Breast epithelium (tissue), 4 donors: ENCODE results near the gene ELOVL2. TPM values are rescaled to one million over a fixed set of nuclear protein-coding genes. Genes with fewer than 3 reads are reported as not detected.

Experiments used
- DNase-seq, 2 donors: peaks; one replicate each; pipeline ENCODE4 v3.0.0-alpha.2; 2019; ENCODE audit warnings: low spot score in 2 of 2
- H3K27ac ChIP-seq, 2 donors: fragments of 200-600 bp; sonication (generic) in 1 of 2; one replicate each; pipeline ENCODE4 v1.5.1; 2016 to 2019; ENCODE audit warnings: mild to moderate bottlenecking in 1 of 2
- H3K27me3 ChIP-seq, 2 donors: fragments of 200-600 bp; sonication (generic) in 1 of 2; one replicate each; pipeline versions ENCODE4 v1.5.1 to v1.6.0; 2017 to 2019; ENCODE audit warnings: control low read depth in 1 of 2, mild to moderate bottlenecking in 1 of 2
- H3K36me3 ChIP-seq: fragments of 200-600 bp; one replicate; pipeline ENCODE4 v1.5.1; 2019
- H3K4me1 ChIP-seq, 2 donors: fragments of 200-600 bp; sonication (generic); one replicate each; pipeline ENCODE4 v1.5.1; 2016 to 2019; ENCODE audit warnings: control low read depth in 1 of 2
- H3K4me3 ChIP-seq, 3 donors: fragments of 200-600 bp; sonication (generic); 1 replicate in 2 of 3; 2 replicates in 1 of 3; pipeline ENCODE4 v1.5.1; 2016 to 2019; ENCODE audit warnings: mild to moderate bottlenecking in 3 of 3, moderate library complexity in 2 of 3
- H3K9me3 ChIP-seq, 2 donors: fragments of 200-600 bp; sonication (generic) in 1 of 2; one replicate each; pipeline ENCODE4 v1.5.1; 2016 to 2019; ENCODE audit warnings: control low read depth in 1 of 2
- CTCF ChIP-seq, 3 donors: fragments of 450-650 bp; IDR thresholded peaks; one replicate each; pipeline ENCODE4 v1.5.1; 2016 to 2017; ENCODE audit warnings: antibody characterized with exemption in 3 of 3, mild to moderate bottlenecking in 3 of 3, moderate library complexity in 3 of 3
- POLR2A ChIP-seq: fragments of 450-650 bp; IDR thresholded peaks from one replicate; pipeline ENCODE4 v1.6.1; 2016; ENCODE audit warnings: antibody characterized with exemption, mild to moderate bottlenecking, moderate library complexity
- POLR2AphosphoS5 ChIP-seq, 3 donors: sonication (generic); formaldehyde crosslinking; IDR thresholded peaks; one replicate each; pipeline ENCODE4 v1.6.1; 2017; ENCODE audit warnings: antibody characterized with exemption in 3 of 3
- intact Hi-C: fragments of 100-400 bp; cut with DNase I; formaldehyde crosslinking; loops from one replicate; pipeline ENCODE4 v1.15.1; 2023; ENCODE audit warnings: low total_unique reads
- total RNA-seq, 3 donors: library from RNA; depleted of rRNA; stranded (reverse); fragments of >200 nt; gene quantifications; one replicate each; pipeline ENCODE4 v1.1.0, GENCODE V29; 2016

ELOVL2 gene
- total RNA-seq, 3 donors from 2014 or later: 0.64 to 11.1 (median 2.6) TPM

DNA sequence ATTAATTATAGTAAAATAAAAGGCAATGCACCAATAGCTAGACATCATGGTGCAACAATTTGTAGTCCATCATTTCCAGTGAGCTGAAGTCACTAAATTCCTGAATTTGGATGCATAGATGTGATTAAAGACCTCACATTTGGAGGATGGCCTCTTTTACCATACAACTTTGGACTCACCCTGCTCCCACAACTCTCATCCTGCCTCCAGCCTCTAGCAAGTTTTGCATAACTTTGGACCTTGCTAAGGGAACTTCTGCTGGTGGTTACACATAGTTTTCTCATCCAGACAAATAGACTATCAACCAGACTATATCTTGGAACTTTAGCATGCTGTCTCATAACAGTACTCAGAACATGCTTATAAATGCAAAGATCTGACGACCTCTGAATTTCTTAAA, 12.8 kb upstream of the ELOVL2 start:
- no peaks in the 10 kb centered on the region for H3K4me1 ChIP-seq
- no peaks in the 10 kb centered on the region for H3K9me3 ChIP-seq
- TF ChIP-seq POLR2A (no peak), CTCF (IDR thresholded peaks at IDR 0.05) (no peak), POLR2AphosphoS5 (IDR thresholded peaks at IDR 0.05) (no peak)
- H3K27ac ChIP-seq: no peak overlapping the region
- no peak overlapping the region for H3K4me3 ChIP-seq
- DNase-seq: no peak
- no peaks in the 10 kb centered on the region for H3K27me3 ChIP-seq
- H3K36me3 ChIP-seq: no peaks in the 10 kb centered on the region
- intact Hi-C loops: no loop called here

DNA sequence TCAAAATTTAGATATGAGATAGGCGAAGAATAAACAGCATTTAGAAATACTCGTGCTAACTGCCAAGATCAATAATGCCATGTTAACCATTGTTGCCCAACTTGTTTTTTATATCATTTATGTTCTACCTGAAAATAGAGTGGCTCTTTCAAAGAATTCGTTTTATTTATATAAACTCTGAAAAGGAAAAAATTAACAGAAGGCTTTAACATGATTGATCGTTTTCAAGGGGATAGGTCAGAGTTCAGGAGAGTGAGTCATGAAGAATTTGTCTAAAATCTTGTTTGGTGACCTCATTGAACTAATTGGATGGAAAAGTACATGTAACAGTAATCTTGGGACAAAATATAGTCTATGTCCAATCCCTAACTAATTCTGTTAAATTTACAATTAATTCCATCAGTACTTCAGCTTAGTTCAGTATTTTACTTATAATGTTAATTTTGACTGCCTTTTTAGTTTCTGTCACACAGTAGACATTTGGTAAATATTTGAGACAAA, 11.1 kb upstream of the ELOVL2 start:
- intact Hi-C loops: no loop called here
- no peak for DNase-seq
- TF ChIP-seq CTCF (IDR thresholded peaks at IDR 0.05): no peak
- TF ChIP-seq POLR2AphosphoS5 (IDR thresholded peaks at IDR 0.05): no peak
- TF ChIP-seq POLR2A: no peak
- Histone ChIP-seq H3K36me3 (no peaks in the 10 kb centered on the region), H3K4me1 (no peaks in the 10 kb centered on the region), H3K4me3 (no peak overlapping the region), H3K27me3 (no peaks in the 10 kb centered on the region), H3K9me3 (no peaks in the 10 kb centered on the region), H3K27ac (no peak overlapping the region)

GRCh38 chr6:11054722-11055121, 10.6 kb upstream of the ELOVL2 start:
- intact Hi-C loops: no loop called here
- TF ChIP-seq POLR2AphosphoS5 (IDR thresholded peaks at IDR 0.05): no peak
- TF ChIP-seq POLR2A: no peak
- TF ChIP-seq CTCF (IDR thresholded peaks at IDR 0.05): no peak

DNA sequence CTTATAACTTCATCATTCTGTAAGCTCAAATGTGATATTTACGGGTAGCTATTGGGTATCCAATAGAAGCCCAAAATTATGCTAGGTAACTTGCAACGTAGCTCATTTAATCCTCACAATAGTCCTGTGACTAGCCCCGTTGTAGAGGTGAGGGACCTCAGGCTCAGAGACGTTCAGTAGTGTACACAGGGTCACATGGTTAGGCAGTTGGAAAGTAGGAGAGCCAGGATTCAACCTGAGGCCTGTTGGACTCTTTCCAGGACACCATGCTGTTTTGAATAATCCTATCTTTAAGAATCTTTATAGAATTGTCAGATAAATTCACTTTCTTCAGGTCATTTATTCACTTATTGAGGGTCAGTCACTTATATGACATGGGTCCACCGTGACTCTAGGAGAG, 9.2 kb upstream of the ELOVL2 start:
- no peak for DNase-seq
- no peak overlapping the region for H3K27ac ChIP-seq
- intact Hi-C loops: no loop called here
- no peaks in the 10 kb centered on the region for H3K9me3 ChIP-seq
- no peaks in the 10 kb centered on the region for H3K4me1 ChIP-seq
- H3K4me3 ChIP-seq: no peak overlapping the region
- H3K36me3 ChIP-seq: no peaks in the 10 kb centered on the region
- peaks cover 0 to 8% of the 10 kb centered on the region in 2 donors for H3K27me3 ChIP-seq
- TF ChIP-seq POLR2A: no peak
- TF ChIP-seq POLR2AphosphoS5 (IDR thresholded peaks at IDR 0.05): no peak
- TF ChIP-seq CTCF (IDR thresholded peaks at IDR 0.05): no peak

More at GRCh38 chr6:11054722-11055121, 10.6 kb upstream of the ELOVL2 start:
- Histone ChIP-seq H3K27ac (no peak overlapping the region), H3K4me1 (no peaks in the 10 kb centered on the region), H3K36me3 (no peaks in the 10 kb centered on the region), H3K27me3 (no peaks in the 10 kb centered on the region), H3K9me3 (no peaks in the 10 kb centered on the region), H3K4me3 (no peak overlapping the region)
- no peak for DNase-seq

GRCh38 chr6:11050731-11051130, 6.6 kb upstream of the ELOVL2 start:
- Histone ChIP-seq H3K27ac (no peak overlapping the region), H3K27me3 (peaks cover 0 to 30% of the 10 kb centered on the region in 2 donors), H3K4me3 (no peak overlapping the region), H3K9me3 (no peaks in the 10 kb centered on the region), H3K36me3 (no peaks in the 10 kb centered on the region), H3K4me1 (no peaks in the 10 kb centered on the region)
- no peak for DNase-seq
- TF ChIP-seq POLR2A (no peak), POLR2AphosphoS5 (IDR thresholded peaks at IDR 0.05) (no peak), CTCF (IDR thresholded peaks at IDR 0.05) (no peak)
- intact Hi-C loops: no loop called here
